HepG2 (cell line): ENCODE data around the gene ERVMER34-1. TPM values are rescaled to one million over a fixed set of nuclear protein-coding genes. Genes with fewer than 3 reads are reported as not detected.

Source experiments
- ATAC-seq: fragments of 200-7000 bp; cut with Tn5 transposase; 3 replicates; pipeline ENCODE4 v1.9.1; 2020; ENCODE audit warnings: mild to moderate bottlenecking, moderate library complexity
- BruUV-seq: library from RNA; stranded (reverse); fragments of 400-500 nt; replicated peaks from 2 replicates; lab custom pipeline; 2021; lab: Mats Ljungman, UMichigan
- CTCF ChIA-PET: fragments of 300-600 bp; formaldehyde crosslinking; extraction: SDS; loops from one replicate; lab custom pipeline; 2021; ENCODE audit warnings: low total read pairs, inconsistent platforms, low intra/inter-chr PET ratio; lab: Yijun Ruan, JAX
- POLR2A ChIA-PET: fragments of 350-600 bp; sonication (Branson Sonifier 250); formaldehyde crosslinking; loops from one replicate; lab custom pipeline; 2020; ENCODE audit warnings: antibody characterized with exemption, inconsistent platforms; lab: Yijun Ruan, JAX
- DNase-seq: peaks from one replicate; pipeline ENCODE4 v3.0.0-alpha.2; 2015; ENCODE audit warnings: low spot score
- FAIRE-seq: peaks from 3 replicates; lab custom pipeline; 2011; peaks lifted over from hg19 to GRCh38; lab: Jason Lieb, UNC
- H2AFZ ChIP-seq: one replicate; pipeline ENCODE4 v1.6.1; 2011; ENCODE audit warnings: low read length, inconsistent platforms
- H3K27ac ChIP-seq: fragments of 300-600 bp; 3 replicates; pipeline ENCODE4 v1.8.0; 2011; ENCODE audit warnings: mixed run types, mild to moderate bottlenecking, mixed read lengths, low read length, inconsistent platforms; ENCODE audit not compliant: insufficient read depth; ENCODE audit errors: extremely low read length
- H3K27me3 ChIP-seq, 2 experiments: fragments of 200-600 bp in 1 of 2; 2 replicates in 1 of 2; 3 replicates in 1 of 2; pipeline versions ENCODE4 v1.6.0 to v1.8.0; 2011; ENCODE audit warnings: low read length in 2 of 2, mild to moderate bottlenecking in 2 of 2, moderate library complexity in 2 of 2, inconsistent platforms in 1 of 2; ENCODE audit not compliant: insufficient read depth in 2 of 2, control insufficient read depth in 1 of 2
- H3K36me3 ChIP-seq, 2 experiments: fragments of 200-600 bp in 1 of 2; replicated peaks in 1 of 2; 2 replicates in 1 of 2; 3 replicates in 1 of 2; pipeline versions ENCODE4 v1.5.1 to v1.8.0; 2011; ENCODE audit warnings: low read length in 2 of 2, inconsistent platforms in 1 of 2; ENCODE audit not compliant: insufficient read depth in 2 of 2, control insufficient read depth in 1 of 2
- H3K4me1 ChIP-seq: 2 replicates; pipeline ENCODE4 v1.5.1; 2012; ENCODE audit warnings: low read length, inconsistent platforms; ENCODE audit not compliant: insufficient read depth
- H3K4me2 ChIP-seq: 2 replicates; pipeline ENCODE4 v1.6.0; 2011; ENCODE audit warnings: low read depth, low read length, inconsistent platforms
- H3K4me3 ChIP-seq, 3 experiments: fragments of 200-600 bp in 1 of 3; sonication (generic), shearing (Covaris generic) in 1 of 3; replicated peaks in 1 of 3; 2 replicates each; pipeline ENCODE4 v1.5.1; 2011 to 2016; ENCODE audit warnings: low read length in 3 of 3, inconsistent platforms in 2 of 3, low read depth in 2 of 3, mild to moderate bottlenecking in 2 of 3, control low read depth in 1 of 3, mixed read lengths in 1 of 3; ENCODE audit not compliant: insufficient read depth in 1 of 3
- H3K79me2 ChIP-seq: one replicate; pipeline ENCODE4 v1.6.1; 2011; ENCODE audit warnings: low read length, inconsistent platforms; ENCODE audit not compliant: insufficient read depth
- H3K9ac ChIP-seq: 2 replicates; pipeline ENCODE4 v1.6.0; 2011; ENCODE audit warnings: mild to moderate bottlenecking, low read depth, low read length, inconsistent platforms; ENCODE audit not compliant: insufficient read depth
- H3K9me3 ChIP-seq: 2 replicates; pipeline ENCODE4 v1.5.1; 2012; ENCODE audit warnings: mild to moderate bottlenecking, low read length
- H4K20me1 ChIP-seq: 2 replicates; pipeline ENCODE4 v1.6.0; 2011; ENCODE audit warnings: inconsistent platforms, mild to moderate bottlenecking, low read length, moderate library complexity; ENCODE audit not compliant: insufficient read depth
- CREBL2 ChIP-seq: sonication (generic); formaldehyde crosslinking; IDR thresholded peaks from 2 replicates; pipeline ENCODE4 v1.8.1; 2023; ENCODE audit warnings: missing genetic modification reagents, mild to moderate bottlenecking, borderline replicate concordance
- FOSL2 ChIP-seq: sonication (generic); formaldehyde crosslinking; IDR thresholded peaks from 2 replicates; pipeline ENCODE4 v1.4.0; 2020; ENCODE audit warnings: missing genetic modification reagents
- HNF4G ChIP-seq, 2 experiments: sonication (generic) in 1 of 2; formaldehyde crosslinking in 1 of 2; IDR thresholded peaks; 2 replicates each; pipeline versions ENCODE4 v1.4.0 to v1.6.1; 2011 to 2020; ENCODE audit warnings: borderline replicate concordance in 2 of 2, low read depth in 2 of 2, mild to moderate bottlenecking in 2 of 2, low read length in 1 of 2, missing genetic modification reagents in 1 of 2, moderate library complexity in 1 of 2
- HNRNPLL ChIP-seq: fragments of 200-400 bp; formaldehyde crosslinking; IDR thresholded peaks from 2 replicates; pipeline ENCODE4 v1.6.1; 2017; ENCODE audit warnings: mild to moderate bottlenecking, low read depth, low read length; ENCODE audit not compliant: poor library complexity, severe bottlenecking
- NCOA1 ChIP-seq: sonication (generic); formaldehyde crosslinking; IDR thresholded peaks from 2 replicates; pipeline ENCODE4 v1.9.0; 2021; ENCODE audit warnings: missing genetic modification reagents
- RARG ChIP-seq: sonication (generic); formaldehyde crosslinking; IDR thresholded peaks from 2 replicates; pipeline ENCODE4 v1.4.0; 2020; ENCODE audit warnings: low read depth, mild to moderate bottlenecking, missing genetic modification reagents
- XBP1 ChIP-seq: sonication (generic); formaldehyde crosslinking; IDR thresholded peaks from 2 replicates; pipeline ENCODE4 v1.5.0; 2020; ENCODE audit warnings: missing genetic modification reagents
- ZNF263 ChIP-seq: sonication (generic); formaldehyde crosslinking; IDR thresholded peaks from 2 replicates; pipeline ENCODE4 v1.4.0; 2020; ENCODE audit warnings: missing genetic modification reagents
- ZNF432 ChIP-seq: sonication (generic); formaldehyde crosslinking; IDR thresholded peaks from 2 replicates; pipeline ENCODE4 v1.5.0; 2020; ENCODE audit warnings: missing genetic modification reagents, mild to moderate bottlenecking, borderline replicate concordance
- ZNF660 ChIP-seq: sonication (generic); formaldehyde crosslinking; IDR thresholded peaks from 2 replicates; pipeline ENCODE4 v1.5.1; 2020; ENCODE audit warnings: mild to moderate bottlenecking, low read depth, missing genetic modification reagents, borderline replicate concordance
- WGBS: methylation state at CpG from one replicate; pipeline ENCODE4 v1.1.6; 2017; ENCODE audit warnings: low lambda C conversion rate; 5-methylcytosine and 5-hydroxymethylcytosine counted together
- in situ Hi-C: cut with HindIII; loops from 2 replicates; pipeline ENCODE4 v1.10.0; 2017; ENCODE audit warnings: low pct_unique_long_range_greater_than_20kb; ENCODE audit not compliant: extremely low pct_ligation_motif_present
- intact Hi-C: fragments of 100-400 bp; cut with micrococcal nuclease; formaldehyde crosslinking; loops from one replicate; pipeline ENCODE4 v1.10.0; 2022; ENCODE audit not compliant: unreplicated experiment
- polyA plus RNA-seq, 8 experiments: library from polyadenylated mRNA; depleted of rRNA in 3 of 8; stranded (reverse) in 7 of 8; unstranded in 1 of 8; fragments of >200 nt; fragmentation: Illumina TruSeq in 4 of 8; extraction: Trizol in 4 of 8; gene quantifications; 2 replicates each; pipeline versions ENCODE4 v1.2.1 to v1.2.3, GENCODE V29; 2011 to 2016; ENCODE audit warnings: low read depth in 4 of 8, missing spikeins in 1 of 8, mixed read lengths in 1 of 8; ENCODE audit not compliant: insufficient read depth in 1 of 8
- total RNA-seq, 5 experiments: library from RNA; depleted of rRNA; stranded (reverse); fragments of >200 nt; fragmentation: Illumina TruSeq; extraction: Trizol; gene quantifications; 2 replicates each; pipeline ENCODE4 v1.2.3, GENCODE V29; 2016; ENCODE audit warnings: low read depth in 1 of 5

ERVMER34-1 gene
- total and polyA plus RNA-seq, 2 of the 13 experiments (the other 11 are each of a cell fraction or from before 2014, with no cell fraction given): 0.04 to 0.35 TPM

- Histone ChIP-seq H3K79me2 (no peaks in the 10 kb centered on the region), H3K36me3 (no peaks in the 10 kb centered on the region), H3K9me3 (no peaks in the 10 kb centered on the region), H3K4me1 (0 out of 2 replicates have a peak, but pooled peaks cover 14% of the 10 kb centered on the region), H3K27me3 (no peaks in the 10 kb centered on the region), H3K4me3 (no peak overlapping the region), H3K27ac (no peak overlapping the region), H2AFZ (no peak overlapping the region), H4K20me1 (no peaks in the 10 kb centered on the region), H3K4me2 (no peak overlapping the region), H3K9ac (no peak overlapping the region)
- FAIRE-seq: no peak
- in situ Hi-C loops: loop anchor here (25.0 kb wide), 1 partner anchor 286 kb away; no protein-coding TSS in a partner anchor
- no peak for DNase-seq
- no peak for TF ChIP-seq RARG (CRISPR knock-in tag)
- TF ChIP-seq ZNF432 (CRISPR knock-in tag): no peak
- TF ChIP-seq CREBL2 (CRISPR knock-in tag): no peak
- no peak for TF ChIP-seq XBP1 (CRISPR knock-in tag)
- TF ChIP-seq FOSL2 (CRISPR knock-in tag): no peak
- no peak for TF ChIP-seq ZNF263
- no peak for TF ChIP-seq HNRNPLL
- no peak for TF ChIP-seq HNF4G (IDR thresholded peaks at IDR 0.05; ENCODE audit: borderline replicate concordance, low read depth, low read length)
- TF ChIP-seq HNF4G (CRISPR knock-in tag; IDR thresholded peaks at IDR 0.05; ENCODE audit: borderline replicate concordance, low read depth): no peak
- TF ChIP-seq NCOA1 (CRISPR knock-in tag): no peak
- no peak for TF ChIP-seq ZNF660 (CRISPR knock-in tag)
- ChIA-PET CTCF (no interaction called here), POLR2A (interaction anchor here (2.0 kb wide), 1 partner anchor 11 kb away, joined by 7 read pairs; no protein-coding TSS in a partner anchor)
- no TSS peak for BruUV-seq
- intact Hi-C loops: no loop called here
- WGBS: 65% methylated on average over 3 of the region's 3 CpGs
- no peak for ATAC-seq
These were observed 50.0 kb downstream of the ERVMER34-1 start for GRCh38 chr4:52701207-52701606.
